Measurements from ENCODE around the gene HTT.

The HTT gene

GRCh38 chr4:3121596-3121995, 47.1 kb downstream of the HTT start:
- no peaks in the 10 kb centered on the region; the same call in 1 of the 2 replicates for H3K4me1 ChIP-seq
- no peaks in the 10 kb centered on the region for H3K9me3 ChIP-seq
- no peak for DNase-seq
- H3K4me3 ChIP-seq (ENCODE audit: low read depth, low read length): no peak overlapping the region
- no peaks in the 10 kb centered on the region for H3K27me3 ChIP-seq
- H3K36me3 ChIP-seq: peaks cover 18% of the 10 kb centered on the region
- no peak for TF ChIP-seq CTCF (IDR thresholded peaks at IDR 0.05; ENCODE audit: low read depth, low read length)

- Histone ChIP-seq H3K36me3 (peaks cover 19% of the 10 kb centered on the region), H3K4me1 (no peaks in the 10 kb centered on the region; the same call in 1 of the 2 replicates), H3K27me3 (no peaks in the 10 kb centered on the region), H3K9me3 (no peaks in the 10 kb centered on the region), H3K4me3 (ENCODE audit: low read depth, low read length) (no peak overlapping the region)
- DNase-seq: no peak
- no peak for TF ChIP-seq CTCF (IDR thresholded peaks at IDR 0.05; ENCODE audit: low read depth, low read length)
Observed at GRCh38 chr4:3122081-3122563, 47.6 kb downstream of the HTT start.

GRCh38 chr4:3123181-3123671, 48.7 kb downstream of the HTT start:
- Histone ChIP-seq H3K9me3 (no peaks in the 10 kb centered on the region), H3K4me3 (ENCODE audit: low read depth, low read length) (no peak overlapping the region), H3K27me3 (no peaks in the 10 kb centered on the region), H3K36me3 (peaks cover 18% of the 10 kb centered on the region), H3K4me1 (no peaks in the 10 kb centered on the region; the same call in 1 of the 2 replicates)
- no peak for DNase-seq
- no peak for TF ChIP-seq CTCF (IDR thresholded peaks at IDR 0.05; ENCODE audit: low read depth, low read length)

- DNase-seq: no peak
- Histone ChIP-seq H3K36me3 (peaks cover 18% of the 10 kb centered on the region), H3K9me3 (no peaks in the 10 kb centered on the region), H3K4me3 (ENCODE audit: low read depth, low read length) (no peak overlapping the region), H3K27me3 (no peaks in the 10 kb centered on the region), H3K4me1 (no peaks in the 10 kb centered on the region)
- no peak for TF ChIP-seq CTCF (IDR thresholded peaks at IDR 0.05; ENCODE audit: low read depth, low read length)
Observed at GRCh38 chr4:3124070-3124767, 49.7 kb downstream of the HTT start.

- Histone ChIP-seq H3K27me3 (no peaks in the 10 kb centered on the region), H3K9me3 (no peaks in the 10 kb centered on the region), H3K36me3 (peaks cover 28% of the 10 kb centered on the region), H3K4me3 (ENCODE audit: low read depth, low read length) (no peak overlapping the region), H3K4me1 (no peaks in the 10 kb centered on the region)
- TF ChIP-seq CTCF (IDR thresholded peaks at IDR 0.05; ENCODE audit: low read depth, low read length): no peak
- no peak for DNase-seq
Observed at GRCh38 chr4:3127112-3127511, 52.6 kb downstream of the HTT start.

GRCh38 chr4:3128058-3128457, 53.6 kb downstream of the HTT start:
- H3K27me3 ChIP-seq: no peaks in the 10 kb centered on the region
- DNase-seq: no peak
- H3K9me3 ChIP-seq: no peaks in the 10 kb centered on the region
- H3K36me3 ChIP-seq: peaks cover 34% of the 10 kb centered on the region
- no peak for TF ChIP-seq CTCF (IDR thresholded peaks at IDR 0.05; ENCODE audit: low read depth, low read length)
- H3K4me3 ChIP-seq (ENCODE audit: low read depth, low read length): no peak overlapping the region
- no peaks in the 10 kb centered on the region for H3K4me1 ChIP-seq
